Measurements from ENCODE around the gene APOL1. TPM values are rescaled to one million over a fixed set of nuclear protein-coding genes. Genes with fewer than 3 reads are reported as not detected.
A peak's percentile ranks its signal among the peaks of the same experiment; 100 is the strongest.
"Not testable (repeated sequence)": the region's sequence is repeated elsewhere in the genome, so short reads cannot be mapped to it uniquely, and the experiment has no call there.

Gene APOL1
- total RNA-seq, 2 donors from 2014 or later = 23.3 to 38.2 TPM

- DNase-seq (peak in 1 of 2 donors; percentile 52), ATAC-seq (no peak)
- intact Hi-C loops (cut with DNase I, micrococcal nuclease) = no loop called here
These were observed 6.0 kb downstream of the APOL1 start for GRCh38 chr22:36258701-36259614.

GRCh38 chr22:36259615-36260300 is 6.8 kb downstream of the APOL1 start:
- ATAC-seq (no peak), DNase-seq (no peak)
- intact Hi-C loops (cut with DNase I, micrococcal nuclease) = no loop called here

- ATAC-seq; intact Hi-C loops (cut with DNase I, micrococcal nuclease); DNase-seq: not testable (repeated sequence)
These were observed 8.7 kb downstream of the APOL1 start for GRCh38 chr22:36261675-36262074.

- intact Hi-C loops (cut with DNase I, micrococcal nuclease); ATAC-seq; DNase-seq: not testable (repeated sequence)
These were observed 9.4 kb downstream of the APOL1 start for GRCh38 chr22:36262307-36262706.

GRCh38 chr22:36263216-36263673 is 10.3 kb downstream of the APOL1 start:
- DNase-seq; intact Hi-C loops (cut with DNase I, micrococcal nuclease); ATAC-seq: not testable (repeated sequence)

- intact Hi-C loops (cut with DNase I, micrococcal nuclease); ATAC-seq; DNase-seq: not testable (repeated sequence)
These were observed 11.1 kb downstream of the APOL1 start for GRCh38 chr22:36263886-36264664.

- intact Hi-C loops (cut with DNase I, micrococcal nuclease) = no loop called here
- no peak for ATAC-seq
- no peak for DNase-seq
These were observed 14.1 kb downstream of the APOL1 start for GRCh38 chr22:36267058-36267457.

- DNase-seq = no peak
- ATAC-seq = no peak
- intact Hi-C loops (cut with DNase I, micrococcal nuclease) = no loop called here
These were observed 15.1 kb downstream of the APOL1 start for GRCh38 chr22:36267896-36268485.

- intact Hi-C loops (cut with DNase I, micrococcal nuclease) = loop anchor here in 1 of 2 donors (5.0 kb wide), 1 partner anchor 79 kb away; no protein-coding TSS in a partner anchor
- not testable (repeated sequence) for DNase-seq, ATAC-seq
These were observed 18.3 kb downstream of the APOL1 start for GRCh38 chr22:36271231-36271630.

- intact Hi-C loops (cut with DNase I, micrococcal nuclease) = loop anchor here in 1 of 2 donors (5.0 kb wide), 1 partner anchor 80 kb away; no protein-coding TSS in a partner anchor
- not testable (repeated sequence) for DNase-seq, ATAC-seq
These were observed 19.0 kb downstream of the APOL1 start for GRCh38 chr22:36271951-36272350.

- intact Hi-C loops (cut with DNase I, micrococcal nuclease) = loop anchor here in 1 of 2 donors (5.0 kb wide), 1 partner anchor 82 kb away; no protein-coding TSS in a partner anchor
- ATAC-seq (no peak), DNase-seq (no peak)
These were observed 21.6 kb downstream of the APOL1 start for GRCh38 chr22:36274531-36274930.

- peak in 1 of 2 donors; percentile 74 for DNase-seq
- ATAC-seq = peak; percentile 80
- intact Hi-C loops (cut with DNase I, micrococcal nuclease) = no loop called here
These were observed 24.8 kb downstream of the APOL1 start for GRCh38 chr22:36277482-36278291.

- no peak for ATAC-seq
- intact Hi-C loops (cut with DNase I, micrococcal nuclease) = no loop called here
- no peak for DNase-seq
These were observed 26.3 kb downstream of the APOL1 start for GRCh38 chr22:36279219-36279666.

GRCh38 chr22:36280379-36280778 is 27.4 kb downstream of the APOL1 start:
- DNase-seq = no peak
- ATAC-seq = peak; percentile 5
- intact Hi-C loops (cut with DNase I, micrococcal nuclease) = no loop called here

- intact Hi-C loops (cut with DNase I, micrococcal nuclease) = no loop called here
- no peak for DNase-seq
These were observed 28.9 kb downstream of the APOL1 start for GRCh38 chr22:36281781-36282327.

GRCh38 chr22:36282328-36282831 is 29.4 kb downstream of the APOL1 start:
- ATAC-seq (no peak), DNase-seq (no peak)
- intact Hi-C loops (cut with DNase I, micrococcal nuclease) = no loop called here

More at GRCh38 chr22:36281781-36282327, 28.9 kb downstream of the APOL1 start:
- ATAC-seq = no peak

GRCh38 chr22:36284171-36284571 is 31.2 kb downstream of the APOL1 start:
- DNase-seq (no peak), ATAC-seq (no peak)
- intact Hi-C loops (cut with DNase I, micrococcal nuclease) = no loop called here
